ENCODE results near the gene STK40. TPM values are rescaled to one million over a fixed set of nuclear protein-coding genes. Genes with fewer than 3 reads are reported as not detected.

The STK40 gene
- total and polyA plus RNA-seq, 9 of the 15 experiments (the other 6 are each of a cell fraction or from before 2014, with no cell fraction given): 0.69 to 94.3 (median 39.1) TPM

GRCh38 chr1:36321119-36321951, 64.4 kb downstream of the STK40 start (continued):
- TF ChIP-seq SMARCA5 (IDR thresholded peaks at IDR 0.05): no peak; the same call in 1 of the 2 replicates
- peak; percentile 89 for TF ChIP-seq SP1 (CRISPR knock-in tag; IDR thresholded peaks at IDR 0.05)
- peak; percentile 95 for TF ChIP-seq EGR1 (conservative IDR thresholded peaks at IDR 0.05)
- TF ChIP-seq ZSCAN32 (CRISPR knock-in tag; IDR thresholded peaks at IDR 0.05): no peak
- peak; percentile 45 for TF ChIP-seq PHF20 (IDR thresholded peaks at IDR 0.05; ENCODE audit: partially characterized antibody)
- peak in 1 of 2 experiments; percentile 53; a peak in 1 of 4 replicates for TF ChIP-seq KDM1A (IDR thresholded peaks at IDR 0.05)
- TF ChIP-seq HDAC2 (IDR thresholded peaks at IDR 0.05): peak; percentile 77; the same call in 1 of the 2 replicates
- peak; percentile 98 for TF ChIP-seq ZNF592 (IDR thresholded peaks at IDR 0.05)
- TF ChIP-seq ZBTB8A (IDR thresholded peaks at IDR 0.05; ENCODE audit: partially characterized antibody): no peak
- peak; percentile 90 to 91 for TF ChIP-seq NRF1 (conservative IDR thresholded peaks at IDR 0.05 in 1 of 2, IDR thresholded peaks at IDR 0.05 in 1 of 2)
- 0 out of 2 replicates have a peak, but pooled peaks have one; percentile 26 for TF ChIP-seq XRCC5 (IDR thresholded peaks at IDR 0.05; ENCODE audit: low read depth, low read length)
- TF ChIP-seq CBFA2T3 (IDR thresholded peaks at IDR 0.05): peak; percentile 84
- peak; percentile 92 for TF ChIP-seq RNF2 (IDR thresholded peaks at IDR 0.05)
- no peak for TF ChIP-seq FOXM1 (IDR thresholded peaks at IDR 0.05; ENCODE audit: low read depth)
- TF ChIP-seq FOXM1 (CRISPR knock-in tag; IDR thresholded peaks at IDR 0.05; ENCODE audit: low read depth): peak; percentile 95
- no peak for TF ChIP-seq RBM25 (IDR thresholded peaks at IDR 0.05; ENCODE audit: low read depth, low read length, severe bottlenecking)
- no peak for TF ChIP-seq ZNF507 (tag; conservative IDR thresholded peaks at IDR 0.05)
- 0 out of 2 replicates have a peak, but pooled peaks have one; percentile 16 for TF ChIP-seq CLOCK (CRISPR knock-in tag; IDR thresholded peaks at IDR 0.05; ENCODE audit: borderline replicate concordance)
- TF ChIP-seq MXD1 (CRISPR knock-in tag; IDR thresholded peaks at IDR 0.05; ENCODE audit: borderline replicate concordance, poor library complexity, severe bottlenecking): no peak
- peak; percentile 23; the same call in 1 of the 2 replicates for TF ChIP-seq MIER1 (IDR thresholded peaks at IDR 0.05; ENCODE audit: low read depth)
